AG20443 (cell line): Measurements from ENCODE around the gene EPOP.

Source experiments
- DNase-seq: peaks from one replicate; pipeline ENCODE4 v3.0.0; 2012; ENCODE audit warnings: low spot score, mixed read lengths

EPOP gene

DNA sequence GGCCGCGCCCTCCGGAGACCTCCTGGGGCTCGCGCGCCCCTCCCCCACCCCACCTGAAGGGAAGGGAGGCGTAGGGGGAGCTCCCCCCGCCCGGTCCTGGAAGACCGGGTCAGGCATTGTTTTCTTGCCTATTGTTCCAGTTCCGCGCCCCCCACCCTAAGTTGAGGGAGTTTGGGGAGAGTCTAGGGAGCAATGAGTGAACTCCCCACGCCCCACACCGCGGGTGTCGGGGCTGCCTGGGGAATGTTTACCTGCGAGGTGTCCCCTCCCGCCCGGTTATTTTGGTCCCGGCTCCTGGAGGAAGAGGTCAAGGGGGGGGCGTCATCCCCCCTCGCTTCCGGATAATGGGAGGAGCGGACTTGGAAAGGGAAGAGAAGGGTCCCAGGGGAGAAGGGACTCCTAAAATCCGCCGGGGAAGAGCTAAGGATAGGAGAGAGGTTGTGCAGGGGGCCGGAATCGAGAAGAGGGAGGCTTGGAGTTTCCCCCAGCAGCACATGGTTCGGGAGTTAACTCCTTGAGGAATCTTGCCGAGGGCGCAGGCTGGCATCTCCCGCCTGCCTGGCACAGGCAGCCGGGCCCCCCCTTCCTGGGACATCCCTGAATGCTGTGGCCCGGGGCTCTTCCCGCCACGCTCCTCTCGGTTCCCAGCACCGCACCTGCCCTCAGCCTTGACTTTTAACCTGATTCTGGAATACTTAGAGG lies 31.2 kb upstream of the EPOP start:
- peak; percentile 43 for DNase-seq

GRCh38 chr17:38705523-38705802 lies 30.7 kb upstream of the EPOP start:
- peak; percentile 30 for DNase-seq

GRCh38 chr17:38704606-38705522 lies 30.1 kb upstream of the EPOP start, which contains the start of gene MLLT6:
MLLT6 (plus strand) TSS chr17:38705273; CDS start chr17:38705633, 360 bp downstream.
- peak; percentile 92 for DNase-seq

- peak; percentile 44 for DNase-seq
Measured at GRCh38 chr17:38703742-38704605, 29.2 kb upstream of the EPOP start.

DNA sequence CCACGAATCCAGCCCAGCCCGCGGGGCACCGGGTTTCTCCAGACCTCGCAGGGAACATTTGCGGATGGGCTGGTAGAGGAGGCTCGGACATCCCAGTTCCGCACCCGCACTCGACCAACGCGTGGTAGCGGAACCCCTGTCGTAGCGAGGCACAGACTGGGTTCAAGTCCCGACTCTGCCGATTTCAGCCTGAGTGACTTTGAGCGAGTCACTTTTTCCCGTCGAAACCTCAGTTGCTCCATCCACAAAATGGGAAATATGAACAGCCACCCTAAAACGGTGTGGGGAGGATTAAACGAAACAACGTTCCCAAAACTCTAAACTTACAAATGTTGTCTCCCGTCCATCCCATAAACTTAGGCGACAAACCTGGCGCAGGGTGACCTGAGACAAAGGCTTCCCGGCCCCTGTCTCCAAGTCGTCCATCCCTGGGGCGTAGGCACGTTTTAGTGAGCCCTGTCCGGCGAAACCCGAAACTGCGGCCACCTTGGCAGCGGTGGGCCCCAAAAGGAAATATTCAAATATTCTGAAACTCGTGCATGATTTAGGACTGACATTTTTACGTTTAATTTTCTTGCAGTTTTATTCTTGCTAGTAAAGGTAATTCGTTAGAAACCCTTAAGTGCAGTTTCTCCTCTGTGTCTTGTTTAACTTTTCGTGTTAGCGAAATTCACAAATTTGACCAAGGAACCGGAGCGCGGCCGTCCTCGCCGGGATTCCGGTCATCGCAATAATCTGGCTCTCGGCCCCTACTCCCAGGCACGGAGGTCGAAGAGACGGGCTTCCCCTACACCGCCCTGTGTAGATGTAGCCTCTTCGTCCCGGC lies 28.4 kb upstream of the EPOP start:
- no peak for DNase-seq

- DNase-seq, result peak; percentile 92
Measured at GRCh38 chr17:38702166-38702915, 27.6 kb upstream of the EPOP start.

DNA sequence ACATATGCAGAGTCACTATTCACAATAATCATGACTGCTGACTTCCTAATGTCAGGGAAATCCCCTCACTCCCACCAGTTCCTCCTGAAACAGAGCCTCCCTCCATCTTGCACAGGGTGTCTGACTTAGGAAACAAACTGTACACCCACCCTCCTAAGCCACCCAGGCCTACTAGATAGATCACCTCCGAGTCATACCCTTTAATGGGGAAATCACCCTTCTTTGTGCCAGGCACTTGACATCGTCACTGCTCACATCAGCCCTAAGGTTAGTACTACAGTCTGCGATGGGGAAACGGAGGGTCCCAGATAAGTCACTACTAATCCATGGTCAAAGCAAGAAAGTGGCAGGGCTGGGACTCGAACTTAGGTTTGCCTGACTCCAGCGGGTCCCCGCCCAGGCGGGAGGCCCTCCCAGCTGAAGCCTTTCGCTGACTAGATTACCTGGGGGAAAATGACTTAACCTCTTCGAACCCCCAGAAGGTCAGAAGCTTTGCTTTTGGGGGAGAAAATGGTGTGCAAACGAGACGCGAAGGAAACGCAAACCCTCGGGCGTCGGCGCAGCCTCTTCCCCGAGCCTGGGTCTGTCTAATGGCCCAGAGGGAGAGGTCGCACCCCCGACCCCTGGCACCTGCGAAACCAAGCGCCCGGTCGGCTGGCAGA lies 26.9 kb upstream of the EPOP start:
- DNase-seq, result peak; percentile 43

DNA sequence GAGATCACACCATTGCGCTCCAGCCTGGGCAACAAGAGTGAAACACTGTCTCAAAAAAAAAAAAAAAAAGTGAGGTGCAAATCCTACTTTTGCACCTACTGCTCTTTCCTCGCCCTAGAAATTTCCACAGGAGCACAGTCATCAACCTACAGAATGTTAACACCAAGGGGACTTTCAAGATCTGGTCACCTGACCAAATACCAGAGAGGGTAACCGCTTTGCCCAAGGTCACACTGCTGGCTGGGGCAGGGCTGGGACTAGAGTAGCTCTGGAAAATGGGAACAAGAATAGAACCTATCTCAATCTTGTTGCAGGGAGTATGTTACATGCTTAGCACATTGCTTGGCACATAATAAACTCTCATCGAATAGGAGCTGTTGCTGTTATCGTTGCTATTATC lies 24.0 kb upstream of the EPOP start:
- no peak for DNase-seq

- DNase-seq, result no peak
Measured at GRCh38 chr17:38697061-38697820, 22.5 kb upstream of the EPOP start.

- peak; percentile 75 for DNase-seq
Measured at GRCh38 chr17:38693700-38694329, 19.1 kb upstream of the EPOP start.

DNA sequence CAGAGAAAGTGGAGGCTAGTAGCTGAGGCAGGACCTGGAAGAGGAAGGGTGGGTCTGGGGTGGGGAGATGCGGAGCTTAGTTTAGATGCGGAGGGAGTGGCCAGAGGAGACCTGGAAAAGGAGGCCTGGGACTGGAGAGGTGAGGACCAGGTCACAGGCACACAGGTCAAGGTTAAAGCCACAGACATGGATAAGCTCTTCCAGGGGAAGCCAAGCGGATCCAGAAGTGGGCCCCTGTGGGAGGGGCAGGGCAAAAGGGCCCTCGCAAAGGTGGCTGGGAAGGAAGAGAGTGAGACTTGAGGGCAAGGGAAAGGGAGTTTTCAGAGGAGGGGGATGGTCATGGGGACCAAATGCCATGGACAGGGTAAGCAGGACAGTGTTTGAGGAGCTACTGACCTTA lies 16.4 kb upstream of the EPOP start:
- no peak for DNase-seq

- DNase-seq, result no peak
Measured at GRCh38 chr17:38690386-38690785, 15.6 kb upstream of the EPOP start.

- DNase-seq, result peak; percentile 63
Measured at GRCh38 chr17:38687286-38687685, 12.5 kb upstream of the EPOP start.

GRCh38 chr17:38685491-38685890 lies 10.7 kb upstream of the EPOP start:
- no peak for DNase-seq

- no peak for DNase-seq
Measured at GRCh38 chr17:38681096-38681495, 6.3 kb upstream of the EPOP start.

- no peak for DNase-seq
Measured at GRCh38 chr17:38677819-38678218, 3.1 kb upstream of the EPOP start.

GRCh38 chr17:38676706-38677504 lies 2.1 kb upstream of the EPOP start:
- DNase-seq, result peak; percentile 94
